Measurements from ENCODE around the gene SEPTIN2. TPM values are rescaled to one million over a fixed set of nuclear protein-coding genes. Genes with fewer than 3 reads are reported as not detected.

SEPTIN2 gene
- total and polyA plus RNA-seq, 10 of the 15 experiments (the other 5 are each of a cell fraction or from before 2014, with no cell fraction given) = 169 to 474 (median 269) TPM

GRCh38 chr2:241315093-241315878, 439 bp upstream of the SEPTIN2 start, which contains the start of gene HDLBP (continued):
- TF ChIP-seq, protein P1, sequence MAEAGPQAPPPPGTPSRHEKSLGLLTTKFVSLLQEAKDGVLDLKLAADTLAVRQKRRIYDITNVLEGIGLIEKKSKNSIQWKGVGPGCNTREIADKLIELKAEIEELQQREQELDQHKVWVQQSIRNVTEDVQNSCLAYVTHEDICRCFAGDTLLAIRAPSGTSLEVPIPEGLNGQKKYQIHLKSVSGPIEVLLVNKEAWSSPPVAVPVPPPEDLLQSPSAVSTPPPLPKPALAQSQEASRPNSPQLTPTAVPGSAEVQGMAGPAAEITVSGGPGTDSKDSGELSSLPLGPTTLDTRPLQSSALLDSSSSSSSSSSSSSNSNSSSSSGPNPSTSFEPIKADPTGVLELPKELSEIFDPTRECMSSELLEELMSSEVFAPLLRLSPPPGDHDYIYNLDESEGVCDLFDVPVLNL (IDR thresholded peaks at IDR 0.05; ENCODE audit: low read depth, low read length) = peak; percentile 32; the same call in 1 of the 2 replicates
- no peak for TF ChIP-seq BRCA1 (IDR thresholded peaks at IDR 0.05; ENCODE audit: low read depth, low read length)
- TF ChIP-seq ZNF384 (IDR thresholded peaks at IDR 0.05; ENCODE audit: borderline replicate concordance, low read depth, low read length) = no peak
- TF ChIP-seq TCF12 (IDR thresholded peaks at IDR 0.05; ENCODE audit: low read depth, low read length) = 0 out of 2 replicates have a peak, but pooled peaks have one; percentile 14
- TF ChIP-seq FOXM1 (IDR thresholded peaks at IDR 0.05; ENCODE audit: low read depth, low read length) = no peak
- peak; percentile 80; the same call in 1 of the 2 replicates for TF ChIP-seq TARDBP (IDR thresholded peaks at IDR 0.05; ENCODE audit: borderline replicate concordance)
- 0 out of 2 replicates have a peak, but pooled peaks have one; percentile 4 for TF ChIP-seq TCF3 (IDR thresholded peaks at IDR 0.05; ENCODE audit: borderline replicate concordance, insufficient read depth, low read depth, low read length)
- no peak for TF ChIP-seq CUX1 (IDR thresholded peaks at IDR 0.05; ENCODE audit: insufficient replicate concordance, low read depth, low read length)
- TF ChIP-seq TBL1XR1 (IDR thresholded peaks at IDR 0.05; ENCODE audit: low read depth, low read length) = 0 out of 2 replicates have a peak, but pooled peaks have one; percentile 42
- TF ChIP-seq HDGF (IDR thresholded peaks at IDR 0.05) = peak; percentile 93
- no peak for TF ChIP-seq ZNF274 (IDR thresholded peaks at IDR 0.05; ENCODE audit: insufficient read depth, insufficient read length)
- 0 out of 2 replicates have a peak, but pooled peaks have one; percentile 11 for TF ChIP-seq BACH1 (IDR thresholded peaks at IDR 0.05; ENCODE audit: borderline replicate concordance)
- no peak for TF ChIP-seq BMI1 (IDR thresholded peaks at IDR 0.05; ENCODE audit: borderline replicate concordance)
- TF ChIP-seq, protein P2, sequence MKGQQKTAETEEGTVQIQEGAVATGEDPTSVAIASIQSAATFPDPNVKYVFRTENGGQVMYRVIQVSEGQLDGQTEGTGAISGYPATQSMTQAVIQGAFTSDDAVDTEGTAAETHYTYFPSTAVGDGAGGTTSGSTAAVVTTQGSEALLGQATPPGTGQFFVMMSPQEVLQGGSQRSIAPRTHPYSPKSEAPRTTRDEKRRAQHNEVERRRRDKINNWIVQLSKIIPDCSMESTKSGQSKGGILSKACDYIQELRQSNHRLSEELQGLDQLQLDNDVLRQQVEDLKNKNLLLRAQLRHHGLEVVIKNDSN (IDR thresholded peaks at IDR 0.05; ENCODE audit: borderline replicate concordance, extremely low read length, insufficient read depth, low read depth, low read length) = peak; percentile 98
- TF ChIP-seq SIX5 (IDR thresholded peaks at IDR 0.05; ENCODE audit: low read depth, low read length, severe bottlenecking) = peak; percentile 75
- TF ChIP-seq RBBP5 (conservative IDR thresholded peaks at IDR 0.05) = no peak
- TF ChIP-seq NFYA (IDR thresholded peaks at IDR 0.05; ENCODE audit: borderline replicate concordance, low read depth, low read length) = no peak
- TF ChIP-seq CREM (IDR thresholded peaks at IDR 0.05; ENCODE audit: low read depth) = no peak; the same call in 1 of the 2 replicates
- peak; percentile 69; the same call in 1 of the 2 replicates for TF ChIP-seq SIN3A (IDR thresholded peaks at IDR 0.05; ENCODE audit: low read depth, low read length)
- TF ChIP-seq NBN (IDR thresholded peaks at IDR 0.05) = peak; percentile 97

All from GM12878 (cell line).